OCI-LY3 (cell line): Measurements from ENCODE around the gene BDH2.

ENCODE experiments used
- EZH2phosphoT487 ChIP-seq: fragments of 200-600 bp; shearing (Covaris generic); IDR thresholded peaks from 2 replicates; pipeline ENCODE4 v1.6.1; 2018; ENCODE audit warnings: antibody characterized with exemption, mixed run types, low read depth
- TF ChIP-seq, protein P1 (sequence below): fragments of 200-600, 300-600 bp; sonication (generic); IDR thresholded peaks from 2 replicates; pipeline ENCODE4 v1.5.1; 2014; ENCODE audit warnings: antibody characterized with exemption, low read length, low read depth

DNA sequence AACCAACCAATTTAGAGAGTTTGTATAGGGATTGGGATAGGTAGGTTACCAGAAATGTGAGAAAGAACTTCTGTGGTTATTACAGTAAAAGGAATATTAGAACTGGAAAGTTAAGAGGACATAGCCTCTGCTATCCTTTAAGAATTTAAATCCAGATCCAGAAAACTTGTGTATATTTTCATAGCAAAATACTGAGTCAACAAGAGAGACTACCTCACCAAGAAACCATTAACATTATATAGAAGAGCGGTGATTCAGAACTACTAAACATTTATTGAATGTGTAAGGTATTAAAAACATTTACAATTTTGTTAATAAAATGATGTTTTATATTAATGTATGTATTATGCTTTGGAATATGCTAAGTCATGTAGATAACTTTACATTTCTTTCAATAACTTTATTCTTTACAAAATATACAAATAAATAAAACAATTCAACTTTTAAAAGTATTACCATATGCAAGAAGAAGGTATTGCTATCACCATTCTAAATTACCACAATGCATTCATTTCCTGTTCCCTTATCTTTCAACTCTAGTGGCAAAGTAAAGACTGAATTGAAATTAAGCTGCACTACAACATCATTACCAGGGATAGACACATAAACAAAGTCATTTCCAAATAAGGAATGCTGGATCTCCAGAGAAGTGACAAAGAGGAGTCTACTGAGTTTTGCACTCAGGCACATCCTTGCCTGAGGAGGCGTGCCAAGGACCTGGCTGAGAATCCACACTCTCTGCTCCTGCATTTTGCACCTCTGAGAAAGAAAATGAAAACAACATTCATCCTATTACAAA, 6.1 kb upstream of the BDH2 start:
- TF ChIP-seq, protein P1, sequence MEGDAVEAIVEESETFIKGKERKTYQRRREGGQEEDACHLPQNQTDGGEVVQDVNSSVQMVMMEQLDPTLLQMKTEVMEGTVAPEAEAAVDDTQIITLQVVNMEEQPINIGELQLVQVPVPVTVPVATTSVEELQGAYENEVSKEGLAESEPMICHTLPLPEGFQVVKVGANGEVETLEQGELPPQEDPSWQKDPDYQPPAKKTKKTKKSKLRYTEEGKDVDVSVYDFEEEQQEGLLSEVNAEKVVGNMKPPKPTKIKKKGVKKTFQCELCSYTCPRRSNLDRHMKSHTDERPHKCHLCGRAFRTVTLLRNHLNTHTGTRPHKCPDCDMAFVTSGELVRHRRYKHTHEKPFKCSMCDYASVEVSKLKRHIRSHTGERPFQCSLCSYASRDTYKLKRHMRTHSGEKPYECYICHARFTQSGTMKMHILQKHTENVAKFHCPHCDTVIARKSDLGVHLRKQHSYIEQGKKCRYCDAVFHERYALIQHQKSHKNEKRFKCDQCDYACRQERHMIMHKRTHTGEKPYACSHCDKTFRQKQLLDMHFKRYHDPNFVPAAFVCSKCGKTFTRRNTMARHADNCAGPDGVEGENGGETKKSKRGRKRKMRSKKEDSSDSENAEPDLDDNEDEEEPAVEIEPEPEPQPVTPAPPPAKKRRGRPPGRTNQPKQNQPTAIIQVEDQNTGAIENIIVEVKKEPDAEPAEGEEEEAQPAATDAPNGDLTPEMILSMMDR = no peak
- no peak for TF ChIP-seq EZH2phosphoT487
